ENCODE data around the gene ZNF576.
"Not testable (repeated sequence)": the region's sequence is repeated elsewhere in the genome, so short reads cannot be mapped to it uniquely, and the experiment has no call there.

ZNF576 gene

DNA sequence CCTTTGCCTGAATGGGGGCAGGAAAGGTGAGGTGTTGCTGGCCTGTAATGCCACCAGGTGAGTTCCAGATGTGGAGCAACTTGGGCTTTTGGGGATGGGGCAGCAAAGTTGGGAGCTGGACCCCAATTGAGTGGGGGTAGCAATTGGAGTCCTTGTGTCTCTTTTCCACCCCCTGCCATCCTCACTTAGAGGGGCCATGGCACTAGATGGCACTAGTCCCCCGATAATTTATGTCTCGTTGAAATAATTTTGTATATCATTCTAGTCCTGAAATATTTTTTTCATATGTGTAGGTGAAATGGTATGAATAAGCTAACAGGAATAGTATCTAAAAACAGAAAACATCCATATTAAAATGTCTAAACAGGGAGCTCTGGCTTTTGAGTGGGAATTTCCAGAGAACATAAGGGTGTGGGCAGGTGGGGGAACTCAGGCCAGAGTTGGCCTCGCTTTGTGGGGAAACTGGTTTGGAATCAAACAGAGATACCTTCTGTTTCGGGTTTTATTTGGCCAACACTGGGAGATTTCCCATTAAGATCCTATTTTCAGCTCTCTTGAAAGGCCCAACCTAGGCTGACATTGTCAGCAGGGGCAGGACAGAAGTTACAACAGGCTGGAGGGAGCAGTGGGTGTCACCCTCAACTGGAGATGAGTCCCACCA is 3.4 kb downstream of the ZNF576 start:
- TF ChIP-seq CTCF (IDR thresholded peaks at IDR 0.05; ENCODE audit: borderline replicate concordance, control extremely low read depth, extremely low read depth, insufficient read depth, missing control alignments), result no peak
- no peak for DNase-seq (ENCODE audit: low spot score)
- in situ Hi-C loops (cut with MboI; ENCODE audit: low sequenced_read_pairs, unreplicated experiment), result no loop called here

DNA sequence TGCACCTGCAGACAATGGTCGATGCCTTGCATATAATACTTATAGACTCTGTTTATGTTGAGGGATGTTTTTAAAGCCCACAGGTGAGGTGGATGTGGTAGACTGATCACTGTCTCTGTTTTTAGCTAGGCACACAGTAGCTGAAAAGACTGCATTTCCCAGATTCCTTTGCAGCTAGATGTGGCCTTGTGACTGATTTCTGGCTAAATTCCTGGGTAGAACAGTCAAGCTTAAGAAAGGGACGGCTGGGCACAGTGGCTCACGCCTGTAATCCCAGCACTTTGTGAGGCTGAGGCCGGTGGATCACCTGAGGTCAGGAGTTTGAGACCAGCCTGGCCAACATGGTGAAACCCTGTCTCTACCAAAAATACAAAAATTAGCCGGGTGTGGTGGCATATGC is 3.9 kb downstream of the ZNF576 start:
- in situ Hi-C loops (cut with MboI; ENCODE audit: low sequenced_read_pairs, unreplicated experiment), result not testable (repeated sequence)

DNA sequence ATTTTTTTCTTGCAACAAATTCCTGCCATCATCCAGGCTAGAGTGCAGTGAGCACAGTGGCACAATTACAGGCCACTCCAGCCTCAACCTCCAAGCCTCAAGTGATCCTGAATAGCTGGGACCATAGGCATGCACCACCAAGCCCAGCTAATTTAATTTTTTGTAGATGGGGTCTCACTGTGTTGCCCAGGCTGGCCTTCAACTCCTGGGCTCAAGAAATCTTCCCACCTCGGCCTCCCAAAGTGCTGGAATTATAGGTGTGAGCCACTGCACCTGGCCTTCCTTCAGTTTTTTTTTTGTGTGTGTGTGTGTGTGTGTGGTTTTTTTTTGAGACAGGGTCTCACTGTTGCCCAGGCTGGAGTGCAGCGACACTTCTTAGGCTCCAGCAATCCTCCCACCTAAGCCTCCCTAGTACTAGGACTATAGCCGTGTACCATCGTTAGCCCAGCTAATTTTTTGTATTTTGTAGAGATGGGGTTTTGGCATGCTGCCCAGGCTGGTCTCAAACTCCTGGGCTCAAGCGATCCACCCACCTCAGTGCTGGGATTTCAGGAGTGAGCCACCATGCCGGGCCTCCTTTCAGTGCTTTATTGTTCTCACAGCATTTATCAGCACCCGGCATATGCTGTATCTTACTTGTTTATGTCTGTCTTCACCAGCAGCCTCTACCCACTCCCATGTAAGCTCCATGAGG is 9.6 kb downstream of the ZNF576 start:
- in situ Hi-C loops (cut with MboI; ENCODE audit: low sequenced_read_pairs, unreplicated experiment), result no loop called here
- TF ChIP-seq CTCF (IDR thresholded peaks at IDR 0.05; ENCODE audit: borderline replicate concordance, control extremely low read depth, extremely low read depth, insufficient read depth, missing control alignments), result no peak
- no peak for DNase-seq (ENCODE audit: low spot score)

More for the DNA sequence above, 3.9 kb downstream of the ZNF576 start:
- DNase-seq (ENCODE audit: low spot score), result not testable (repeated sequence)

GRCh38 chr19:43606569-43607229 is 10.3 kb downstream of the ZNF576 start:
- no peak for DNase-seq (ENCODE audit: low spot score)
- in situ Hi-C loops (cut with MboI; ENCODE audit: low sequenced_read_pairs, unreplicated experiment), result no loop called here
- no peak for TF ChIP-seq CTCF (IDR thresholded peaks at IDR 0.05; ENCODE audit: borderline replicate concordance, control extremely low read depth, extremely low read depth, insufficient read depth, missing control alignments)

DNA sequence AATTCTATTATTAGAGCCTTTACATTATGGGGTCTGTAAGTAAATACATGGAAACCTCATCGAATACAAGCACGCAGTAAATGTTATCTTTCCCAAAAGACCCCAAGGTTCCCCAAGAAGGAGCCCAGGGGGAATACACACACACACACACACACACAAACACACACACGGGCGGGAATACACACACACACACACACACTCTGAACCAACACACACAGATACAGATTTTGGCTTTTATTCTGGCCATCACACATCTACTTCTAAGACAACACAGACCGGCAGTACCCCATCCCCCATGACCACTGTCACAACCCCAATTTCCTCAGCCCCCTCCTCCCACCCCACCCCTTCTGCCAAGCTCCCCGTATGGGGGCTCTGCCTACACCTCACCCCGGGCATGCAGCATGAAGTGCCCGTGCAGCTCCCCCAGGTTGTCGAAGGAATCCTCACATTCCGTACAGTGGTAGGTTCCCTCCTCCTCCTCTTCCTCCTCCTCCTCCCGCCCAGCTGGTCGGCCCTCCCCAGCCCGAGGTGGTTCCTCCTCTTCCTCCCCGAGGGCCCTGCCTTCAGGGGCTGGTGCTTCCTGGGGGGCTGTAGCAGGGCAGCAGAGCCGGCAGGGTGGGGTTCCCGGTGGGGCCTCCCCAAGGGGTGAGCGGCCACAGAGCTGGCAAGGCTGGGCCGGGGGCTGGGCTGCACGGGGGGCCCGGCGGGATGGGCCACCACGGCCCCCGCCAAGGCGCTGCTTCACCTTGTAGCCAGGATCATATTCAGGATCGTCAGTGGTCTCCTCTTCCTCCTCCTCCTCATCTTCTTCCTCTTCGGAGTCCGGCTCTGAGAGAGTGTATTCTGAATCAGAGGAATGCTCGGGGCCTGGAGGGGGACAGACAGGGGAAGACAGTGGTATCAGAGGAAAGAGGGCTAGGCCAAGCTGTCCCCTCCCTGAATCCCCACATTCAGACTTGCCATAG is 11.1 kb downstream of the ZNF576 start:
- in situ Hi-C loops (cut with MboI; ENCODE audit: low sequenced_read_pairs, unreplicated experiment), result no loop called here
- no peak for TF ChIP-seq CTCF (IDR thresholded peaks at IDR 0.05; ENCODE audit: borderline replicate concordance, control extremely low read depth, extremely low read depth, insufficient read depth, missing control alignments)
- DNase-seq (ENCODE audit: low spot score), result no peak

- DNase-seq (ENCODE audit: low spot score), result no peak
- TF ChIP-seq CTCF (IDR thresholded peaks at IDR 0.05; ENCODE audit: borderline replicate concordance, control extremely low read depth, extremely low read depth, insufficient read depth, missing control alignments), result no peak
- in situ Hi-C loops (cut with MboI; ENCODE audit: low sequenced_read_pairs, unreplicated experiment), result no loop called here
Measured at GRCh38 chr19:43609872-43610271, 13.5 kb downstream of the ZNF576 start.

Data from GM13976 (cell line).